GM23248 (cell line): ENCODE measurements around the gene HIF3A.

Experiments used
- EZH2 ChIP-seq: fragments of 200-600 bp; sonication (generic); IDR thresholded peaks from 2 replicates; pipeline ENCODE4 v1.6.1; 2018; ENCODE audit warnings: antibody characterized with exemption, mild to moderate bottlenecking; ENCODE audit not compliant: insufficient read depth, poor library complexity, severe bottlenecking
- EZH2phosphoT487 ChIP-seq: fragments of 200-600 bp; sonication (generic); IDR thresholded peaks from 2 replicates; pipeline ENCODE4 v1.6.1; 2018; ENCODE audit warnings: antibody characterized with exemption, moderate library complexity, mild to moderate bottlenecking, low read depth; ENCODE audit not compliant: insufficient read depth

DNA sequence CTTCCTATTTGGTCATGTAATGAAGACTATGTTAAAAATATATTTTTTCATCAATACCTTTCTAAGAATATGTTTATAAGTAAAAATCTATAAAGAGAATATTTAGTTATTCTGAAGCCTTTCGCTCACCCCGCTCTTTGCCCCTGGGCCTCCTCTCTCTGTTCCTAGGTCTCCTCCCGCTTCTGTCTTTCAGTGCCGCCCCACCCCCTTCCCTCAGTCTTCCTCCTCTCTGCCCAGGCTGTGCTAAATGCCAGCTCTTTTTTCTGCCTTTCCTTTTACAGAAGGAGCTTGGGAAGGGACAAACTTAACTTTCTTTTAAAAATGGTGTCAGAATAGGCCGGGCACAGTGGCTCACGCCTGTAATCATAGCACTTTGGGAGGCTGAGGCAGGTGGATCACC lies 22.8 kb downstream of the HIF3A start:
- no peak for TF ChIP-seq EZH2
- no peak for TF ChIP-seq EZH2phosphoT487
